ENCODE measurements around the gene HEATR5A.
"Not testable (repeated sequence)": the region's sequence is repeated elsewhere in the genome, so short reads cannot be mapped to it uniquely, and the experiment has no call there.

HEATR5A gene

DNA sequence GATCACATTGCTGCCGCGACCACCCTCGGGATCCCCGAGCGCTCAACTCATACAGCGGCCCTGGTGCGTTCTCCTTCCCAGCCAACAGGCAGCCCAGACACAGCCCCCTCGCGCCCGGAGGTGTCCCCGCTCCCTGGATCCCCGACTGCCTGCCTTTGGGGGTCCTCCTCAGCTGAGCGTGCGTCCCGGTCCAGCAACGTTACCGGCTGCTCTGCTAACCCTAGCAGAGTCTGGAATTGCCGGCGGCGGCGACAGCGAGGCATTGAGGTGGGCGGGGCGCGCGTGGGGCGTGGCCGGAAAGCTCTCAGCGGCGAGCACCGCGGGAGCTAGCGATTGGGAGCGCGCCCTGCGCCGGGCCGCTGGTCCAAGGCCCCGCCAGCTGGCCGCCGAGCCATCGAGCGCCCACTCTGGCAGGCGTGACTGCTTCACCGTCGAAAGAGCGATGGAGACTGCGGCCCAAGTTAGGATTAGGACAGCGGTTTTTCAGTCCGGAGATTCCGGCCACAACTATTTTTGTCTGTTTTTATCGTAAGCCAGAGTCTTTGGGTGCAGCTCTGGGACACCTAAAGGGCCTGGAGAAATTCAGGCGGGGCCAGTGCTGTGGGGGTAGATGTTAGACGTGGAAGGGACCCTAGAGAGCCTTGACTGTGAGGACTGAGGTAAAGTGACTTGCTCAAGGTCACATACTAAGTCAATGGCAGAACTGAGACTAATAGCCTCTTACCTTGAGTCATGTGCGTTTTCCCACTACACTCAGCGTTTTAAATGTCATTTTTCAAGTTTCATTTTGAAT is at the start of gene HEATR5A:
Gene HEATR5A, minus strand, starts transcription at position 232 of the 793 bp plus-strand sequence. CDS start 17,575 bp downstream, outside the sequence.
- no peak for FAIRE-seq

DNA sequence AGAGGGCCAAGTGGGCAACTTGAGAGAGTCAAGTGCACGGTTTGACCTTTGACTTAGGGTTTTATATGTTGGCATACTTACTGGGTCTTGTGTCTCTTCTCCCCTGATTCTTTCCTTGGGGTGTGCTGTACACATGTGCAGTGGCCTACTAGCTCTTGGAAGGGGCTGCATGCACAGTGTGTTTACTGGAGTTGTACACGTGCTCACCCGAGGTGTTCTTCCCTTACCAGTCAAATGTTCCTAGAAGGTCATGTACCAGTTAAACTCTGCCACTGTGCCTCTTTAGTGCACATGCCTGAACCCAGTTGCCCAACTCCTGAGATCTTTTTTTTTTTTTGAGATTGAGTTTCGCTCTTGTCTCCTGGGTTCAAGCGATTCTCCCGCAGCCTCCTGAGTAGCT is 46.2 kb upstream of the HEATR5A start:
- no peak for FAIRE-seq

DNA sequence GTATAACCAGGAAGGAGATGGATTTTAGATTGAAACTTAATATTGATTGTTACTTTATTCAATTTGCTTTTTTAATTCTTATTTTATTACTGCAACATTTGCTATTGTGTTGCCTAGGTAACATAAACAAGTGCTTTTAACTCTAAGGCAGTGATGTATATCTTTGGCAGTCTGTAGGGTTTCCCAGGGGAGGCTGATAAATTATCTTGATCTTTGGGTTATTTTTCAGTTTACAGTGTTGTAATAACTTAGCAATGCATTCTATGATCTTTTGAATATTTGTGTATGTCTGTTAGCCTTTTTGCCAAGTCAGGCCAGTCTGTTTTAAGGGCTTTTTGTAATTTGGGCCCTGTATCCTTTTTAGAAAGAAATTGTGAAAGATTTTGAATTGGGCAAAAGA is 44.8 kb upstream of the HEATR5A start:
- no peak for FAIRE-seq

DNA sequence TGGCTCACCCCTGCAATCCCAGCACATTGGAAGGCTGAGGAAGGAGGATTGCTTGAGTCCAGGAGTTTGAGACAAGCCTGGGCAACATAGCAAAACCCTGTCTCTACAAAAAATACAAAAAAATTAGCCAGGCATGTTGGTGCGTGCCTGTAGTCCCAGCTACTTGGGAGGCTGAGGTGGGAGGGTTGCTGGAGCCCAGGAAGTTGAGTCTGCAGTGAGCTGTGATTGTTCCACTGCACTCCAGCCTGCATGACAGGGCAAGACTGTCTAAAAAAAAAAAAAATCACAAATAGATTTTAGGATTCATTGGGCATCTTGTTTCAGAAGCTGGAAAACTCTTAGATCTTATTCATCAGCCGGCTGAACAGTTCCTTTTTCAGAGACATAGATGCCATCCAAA is 42.1 kb upstream of the HEATR5A start:
- not testable (repeated sequence) for FAIRE-seq

DNA sequence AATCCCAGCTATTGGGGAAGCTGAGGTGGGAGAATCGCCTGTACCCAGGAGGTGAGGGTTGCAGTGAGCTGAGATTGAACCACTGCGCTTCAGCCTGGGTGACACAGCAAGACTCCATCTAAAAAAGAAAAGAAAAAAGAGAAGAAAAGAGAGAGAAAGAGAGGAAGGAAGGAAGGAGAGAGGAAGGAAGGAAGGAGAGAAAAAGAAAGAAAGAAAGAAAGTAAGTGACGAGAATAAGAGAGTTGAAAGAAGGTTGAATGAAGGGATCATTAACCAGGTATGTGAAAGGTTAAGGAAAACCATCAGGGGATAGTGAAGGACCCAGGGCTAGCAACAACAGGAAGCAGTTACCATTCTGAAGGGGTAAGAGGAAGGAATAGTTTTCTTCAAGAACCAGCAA is 41.2 kb upstream of the HEATR5A start:
- no peak for FAIRE-seq

DNA sequence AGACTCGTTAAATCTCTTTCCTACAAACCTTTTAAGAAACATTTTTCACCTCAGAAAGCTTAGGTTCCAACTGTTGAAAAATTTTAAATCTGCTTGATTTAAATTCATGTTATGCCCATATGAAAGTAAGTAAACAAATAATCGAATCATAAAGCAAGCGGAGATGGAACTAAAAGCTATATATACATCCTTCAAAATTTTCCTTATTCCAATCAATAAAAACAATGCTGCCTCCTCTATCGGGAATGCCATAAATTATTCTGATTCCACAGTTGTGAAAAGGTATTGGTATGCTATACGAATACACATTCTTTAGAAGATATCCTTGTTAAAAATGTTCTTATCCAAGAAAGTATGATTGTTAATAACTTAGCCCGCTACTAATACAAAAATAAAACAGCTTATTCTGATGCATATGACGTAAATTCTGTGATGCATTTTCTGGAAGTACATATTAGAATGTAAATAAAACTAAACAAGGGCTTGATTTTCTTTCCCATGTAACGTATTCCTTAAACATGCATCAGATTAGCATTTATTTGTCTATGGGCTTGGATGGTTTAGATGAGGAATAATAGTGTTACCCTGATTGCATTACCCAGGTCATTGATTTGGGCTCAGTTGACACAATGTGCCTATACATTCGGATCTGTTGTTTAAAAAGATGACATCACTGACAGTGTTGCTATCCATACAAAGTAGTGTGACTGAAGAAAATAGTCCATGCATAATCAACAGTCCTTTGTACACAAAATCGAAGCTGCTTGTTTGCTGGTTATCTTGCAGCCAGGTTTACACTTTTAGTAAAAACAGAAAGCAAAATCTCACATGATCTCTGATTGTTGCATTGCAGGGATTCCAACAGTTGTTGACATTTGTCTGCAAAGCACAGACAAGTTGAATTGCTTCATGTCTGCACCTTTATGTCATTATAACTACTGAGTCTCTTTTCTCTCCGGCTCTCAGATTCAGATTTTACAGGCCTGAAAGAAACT is 37.6 kb upstream of the HEATR5A start:
- FAIRE-seq = no peak

DNA sequence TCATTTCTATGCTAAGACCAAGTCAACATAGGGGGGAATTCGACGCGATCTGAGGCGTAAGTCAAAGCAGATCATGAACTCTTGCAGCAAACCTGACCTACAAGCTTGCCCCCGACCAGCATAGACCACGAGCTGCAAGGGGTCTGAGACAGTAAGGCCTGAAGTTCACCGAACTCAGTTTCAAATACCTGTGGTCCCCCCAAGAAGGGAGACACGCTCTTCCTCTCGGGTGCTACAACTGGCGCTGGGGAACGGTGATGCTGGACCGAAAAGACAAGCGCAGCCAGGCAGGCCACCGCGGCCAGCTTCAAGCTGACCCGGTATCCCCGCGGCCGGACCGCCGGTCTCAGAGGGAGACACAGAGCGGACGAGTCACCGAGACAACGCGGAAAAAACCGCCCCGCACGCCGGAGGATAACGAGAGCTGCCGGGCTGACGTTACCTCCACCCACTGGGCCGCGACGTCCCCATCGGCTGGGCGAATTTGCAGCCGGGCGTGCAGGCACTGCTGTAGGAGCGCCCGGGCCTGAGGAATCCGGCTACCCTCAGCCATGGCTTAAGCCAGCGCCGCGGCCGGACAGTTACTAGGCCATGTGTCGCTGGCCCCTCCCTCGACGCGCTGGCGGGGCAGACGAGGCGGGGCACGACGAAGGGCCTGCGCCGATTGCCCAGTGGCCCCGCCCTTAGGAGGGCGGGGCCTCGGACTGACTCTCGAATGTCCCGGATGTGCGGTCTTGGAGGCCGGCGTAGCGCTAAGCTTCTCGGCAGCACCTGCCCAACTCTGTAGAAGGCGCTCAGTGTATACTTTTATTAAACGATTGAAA is 36.7 kb upstream of the HEATR5A start, which contains the start of gene DTD2:
Gene DTD2, minus strand, starts transcription at position 666 of the 824 bp plus-strand sequence. Its CDS starts 113 bp downstream, at position 553.
- FAIRE-seq = peak; percentile 88

DNA sequence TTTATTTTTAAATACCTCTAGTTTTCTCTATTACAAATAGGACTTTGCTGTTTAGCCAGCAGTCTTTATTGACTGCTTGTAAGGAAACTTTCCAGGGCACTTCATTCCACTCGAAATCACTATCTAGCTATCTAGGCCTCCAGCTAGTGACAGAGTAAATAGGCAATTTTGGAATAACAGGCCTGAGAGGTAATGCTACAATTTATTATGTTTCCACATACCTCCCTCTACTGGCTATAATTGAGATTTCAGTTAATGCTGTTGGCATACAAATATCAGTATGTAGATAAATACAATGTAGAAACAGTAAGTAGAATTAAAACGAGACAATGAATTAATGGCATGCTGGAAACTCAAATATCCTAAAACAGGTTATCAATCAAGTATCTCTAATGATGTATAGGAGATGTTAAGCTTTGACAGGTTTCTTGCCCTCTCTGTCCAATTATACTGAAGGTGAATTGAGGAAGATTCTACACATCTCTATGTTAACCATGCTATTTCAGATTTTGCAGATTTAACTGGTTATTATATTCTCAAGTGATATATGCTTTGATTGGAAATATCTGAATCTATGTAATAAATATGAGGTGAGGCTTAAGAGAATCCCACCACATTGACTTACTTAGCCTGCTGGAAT is 29.7 kb upstream of the HEATR5A start:
- peak; percentile 60 for FAIRE-seq

DNA sequence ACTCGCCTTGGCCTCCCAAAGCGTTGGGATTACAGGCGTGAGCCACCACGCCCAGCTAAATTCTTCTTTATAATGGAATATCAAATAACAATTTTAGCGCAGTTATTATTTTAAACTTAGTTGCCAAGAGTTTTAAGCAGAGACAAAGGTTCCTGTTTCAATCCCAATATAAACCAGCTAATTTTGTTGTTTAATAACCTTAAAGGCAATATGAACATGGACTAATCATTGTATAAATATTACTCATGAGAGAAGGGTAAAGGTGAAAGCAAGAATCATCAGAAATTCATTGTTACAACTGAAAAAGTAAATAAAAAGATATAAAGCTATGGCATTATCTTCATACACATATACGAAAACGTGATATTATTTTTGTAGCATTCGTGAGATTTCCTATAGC is 28.8 kb upstream of the HEATR5A start:
- no peak for FAIRE-seq

DNA sequence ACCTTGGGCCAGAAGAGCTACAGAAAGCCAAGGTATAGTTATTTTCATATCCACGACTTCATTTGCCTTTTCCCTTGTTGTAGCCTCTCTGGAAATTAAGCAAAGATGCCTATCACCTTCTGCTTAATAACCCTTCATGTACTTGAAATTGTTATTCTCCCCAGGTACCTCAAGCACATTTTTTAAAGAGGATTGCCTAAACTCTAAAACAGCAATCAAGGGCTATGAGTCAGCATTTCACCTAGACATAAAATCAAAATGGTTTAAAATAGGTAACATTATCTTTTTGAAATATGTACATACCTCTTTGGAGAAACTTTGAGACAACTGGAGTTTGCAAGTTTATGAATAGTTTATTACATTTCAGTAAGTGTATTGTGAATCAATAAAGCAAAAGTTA is 25.4 kb upstream of the HEATR5A start:
- no peak for FAIRE-seq

DNA sequence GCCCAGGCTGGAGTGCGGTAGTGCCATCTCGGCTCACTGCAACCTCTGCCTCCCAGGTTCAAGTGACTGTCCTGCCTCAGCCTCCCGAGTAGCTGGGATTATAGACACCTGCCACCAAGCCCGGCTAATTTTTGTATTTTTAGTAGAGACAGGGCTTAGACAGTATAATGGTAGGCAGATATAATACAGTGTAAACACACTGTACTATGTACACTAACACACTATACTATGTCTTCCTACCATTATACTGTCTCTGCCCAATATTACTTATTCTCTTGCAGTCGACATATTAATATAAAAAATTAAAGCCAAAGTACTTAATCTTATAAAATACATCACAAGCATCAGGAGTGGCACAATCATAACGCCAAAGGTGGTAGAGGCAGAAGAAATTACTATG is 21.9 kb upstream of the HEATR5A start:
- FAIRE-seq = no peak

DNA sequence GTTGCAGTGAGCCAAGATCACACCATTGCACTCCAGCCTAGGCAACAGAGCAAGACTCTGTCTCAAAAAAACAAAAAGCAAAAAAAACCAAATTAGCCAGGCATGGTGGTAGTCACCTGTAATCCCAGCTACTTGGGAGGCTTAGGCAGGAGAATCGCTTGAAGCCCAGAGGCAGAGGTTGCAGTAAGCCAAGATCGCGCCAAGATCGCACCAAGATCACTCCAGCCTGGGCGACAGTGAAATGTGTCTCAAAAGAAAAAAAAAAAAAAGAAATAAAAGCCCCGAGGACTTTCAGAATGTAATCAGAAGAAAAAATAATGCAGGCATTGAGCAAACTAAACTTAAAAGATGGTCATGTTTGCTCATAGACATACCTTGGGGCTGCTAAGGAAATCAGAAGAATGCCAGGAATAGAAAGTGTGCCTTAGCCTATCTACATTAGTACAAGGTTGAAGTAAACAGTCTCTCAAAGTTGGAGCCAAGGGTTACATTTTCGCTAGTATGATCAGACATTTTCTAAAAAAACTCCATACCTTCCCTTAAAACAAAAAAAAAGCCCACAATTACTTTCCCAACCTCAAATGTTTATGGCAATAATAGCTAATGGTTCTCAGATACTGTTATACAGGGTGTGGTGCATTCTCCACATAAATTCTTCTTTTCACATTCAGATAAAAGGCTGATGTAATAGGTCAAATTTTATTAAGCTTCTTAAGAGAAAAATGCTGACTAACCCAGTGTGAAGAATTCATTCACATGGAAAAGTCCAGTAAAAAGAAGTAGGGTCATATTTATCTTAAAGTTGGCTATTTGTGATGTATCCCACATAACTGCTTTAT is 21.1 kb upstream of the HEATR5A start:
- FAIRE-seq = no peak

DNA sequence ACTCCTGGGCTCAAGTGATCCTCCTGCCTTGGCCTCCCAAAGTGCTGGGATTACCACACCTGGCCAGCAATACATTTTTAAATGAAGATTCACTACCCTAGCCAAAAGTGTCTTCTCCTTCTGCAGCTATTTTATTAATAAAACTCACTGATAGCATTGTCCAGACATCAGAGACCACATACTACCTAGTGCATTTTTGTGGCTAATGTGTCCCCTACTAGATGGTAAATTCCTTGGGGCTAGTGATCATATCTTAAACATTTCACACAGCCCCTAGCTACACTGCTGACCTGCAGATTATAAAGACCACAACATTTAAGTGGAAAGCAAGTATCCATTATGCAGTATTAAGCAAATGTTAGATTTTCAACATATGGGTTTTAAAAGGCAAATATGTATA is 19.9 kb upstream of the HEATR5A start:
- no peak for FAIRE-seq

DNA sequence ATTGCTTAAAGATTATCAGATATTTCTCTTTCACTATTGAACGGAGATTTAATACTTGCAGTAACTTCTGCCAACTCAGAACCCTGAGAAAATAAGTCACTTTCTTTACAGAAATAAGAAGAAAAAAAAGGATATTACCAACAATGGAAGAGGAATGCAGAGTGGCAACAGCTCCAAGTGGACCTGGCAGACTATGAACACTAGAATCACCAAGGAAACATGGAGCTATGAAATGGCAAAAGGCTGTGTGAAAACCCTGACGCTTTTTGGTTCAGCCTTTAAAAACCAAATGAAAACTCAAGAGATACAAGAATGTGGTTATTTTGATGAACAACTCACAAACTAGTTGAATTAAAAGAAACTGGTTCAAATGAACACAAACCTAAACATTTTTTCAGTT is 19.2 kb upstream of the HEATR5A start:
- no peak for FAIRE-seq

DNA sequence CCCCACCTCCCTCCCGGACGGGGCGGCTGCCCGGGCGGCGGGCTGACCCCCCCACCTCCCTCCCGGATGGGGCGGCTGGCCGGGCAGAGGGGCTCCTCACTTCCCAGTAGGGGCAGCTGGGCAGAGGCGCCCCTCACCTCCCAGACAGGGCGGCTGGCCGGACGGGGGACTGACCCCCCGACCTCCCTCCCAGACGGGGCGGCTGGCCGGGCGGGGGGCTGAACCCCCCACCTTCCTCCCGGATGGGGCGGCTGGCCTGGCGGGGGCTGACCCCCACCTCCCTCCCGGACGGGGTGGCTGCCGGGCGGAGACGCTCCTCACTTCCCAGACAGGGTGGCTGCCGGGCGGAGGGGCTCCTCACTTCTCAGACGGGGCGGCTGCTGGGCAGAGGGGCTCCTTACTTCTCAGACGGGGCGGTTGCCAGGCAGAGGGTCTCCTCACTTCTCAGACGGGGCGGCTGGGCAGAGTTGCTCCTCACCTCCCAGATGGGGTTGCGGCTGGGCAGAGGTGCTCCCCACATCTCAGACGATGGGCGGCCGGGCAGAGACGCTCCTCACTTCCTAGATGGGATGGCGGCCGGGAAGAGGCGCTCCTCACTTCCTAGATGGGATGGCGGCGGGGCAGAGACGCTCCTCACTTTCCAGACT is 16.8 kb upstream of the HEATR5A start:
- not testable (repeated sequence) for FAIRE-seq

DNA sequence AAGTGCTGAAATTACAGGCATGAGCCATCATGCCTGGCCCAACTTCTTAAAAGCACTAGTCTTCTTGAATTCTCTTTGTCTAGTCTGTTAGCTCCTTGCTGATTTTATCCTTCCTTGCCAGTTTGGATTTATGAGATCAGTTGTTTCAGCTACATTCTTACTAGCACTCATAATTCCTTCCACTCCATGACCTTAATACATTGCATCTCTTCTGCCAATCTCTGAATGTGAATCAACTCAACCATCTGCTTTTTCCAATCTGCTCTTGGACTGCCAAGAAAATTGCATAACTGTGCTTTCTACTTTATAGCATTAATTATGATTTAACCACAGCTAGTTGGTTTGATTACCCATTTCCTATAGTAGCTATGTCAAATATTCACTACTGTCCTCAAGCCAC is 14.9 kb upstream of the HEATR5A start:
- no peak for FAIRE-seq

DNA sequence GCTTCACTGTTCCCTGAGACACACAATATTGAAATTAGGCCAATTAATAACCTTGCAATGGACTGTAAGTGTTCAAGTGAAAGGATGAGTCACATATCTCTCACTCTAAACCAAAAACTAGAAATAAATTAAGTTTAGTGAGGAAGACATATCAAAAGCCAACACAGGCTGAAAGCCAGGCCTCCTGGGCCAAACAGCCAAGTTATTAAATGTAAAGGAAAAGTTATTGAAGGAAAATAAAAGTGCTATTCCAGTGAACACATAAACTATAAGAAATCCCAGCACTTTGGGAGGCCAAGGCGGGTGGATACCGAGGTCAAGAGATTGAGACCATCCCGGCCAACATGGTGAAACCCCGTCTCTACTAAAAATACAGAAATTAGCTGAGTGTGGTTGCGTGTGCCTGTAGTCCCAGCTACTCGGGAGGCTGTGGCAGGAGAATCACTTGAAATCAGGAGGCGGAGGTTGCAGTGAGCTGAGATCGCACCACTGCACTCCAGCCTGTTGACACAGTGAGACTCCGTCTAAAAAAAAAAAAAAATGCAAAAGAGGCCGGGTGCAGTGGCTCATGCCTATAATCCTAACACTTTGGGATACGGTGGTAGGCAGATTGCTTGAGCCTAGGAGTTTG is 10.4 kb upstream of the HEATR5A start:
- FAIRE-seq = no peak

DNA sequence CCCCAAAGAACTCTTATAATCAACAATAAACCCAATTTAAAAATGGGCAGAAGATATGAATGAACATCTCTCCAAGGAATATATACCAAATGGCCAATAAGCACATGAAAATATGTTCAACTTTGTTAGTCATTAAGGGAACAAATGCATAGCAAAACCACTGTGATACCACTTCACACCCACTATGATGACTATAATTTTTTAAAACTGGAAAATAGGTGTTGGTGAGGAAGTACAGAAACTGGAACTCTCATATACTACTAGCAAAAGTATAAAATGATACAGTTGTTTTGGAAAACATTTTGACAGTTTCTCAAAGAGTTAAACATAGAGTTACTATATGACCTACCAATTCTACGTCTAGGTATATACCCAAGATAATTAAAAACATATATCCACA is 9.4 kb upstream of the HEATR5A start:
- no peak for FAIRE-seq

DNA sequence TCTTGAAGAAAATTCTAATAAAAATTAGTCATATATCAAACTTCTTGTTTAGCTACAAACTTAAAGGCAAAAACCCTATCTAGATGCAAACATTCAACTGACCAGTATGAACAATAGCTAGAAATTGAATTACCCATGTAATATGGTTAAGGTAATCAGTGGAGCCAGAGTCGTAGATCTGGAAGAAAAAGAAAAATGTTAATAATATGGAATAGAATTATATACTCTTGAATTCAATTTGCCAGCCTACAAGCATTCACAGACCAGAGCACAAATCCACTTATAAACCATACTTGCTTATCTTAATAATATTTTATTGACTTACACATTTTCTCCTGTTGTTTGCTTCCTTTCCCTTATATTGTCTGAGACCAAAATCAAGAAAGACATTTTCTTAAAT is 7.7 kb upstream of the HEATR5A start:
- FAIRE-seq = no peak

DNA sequence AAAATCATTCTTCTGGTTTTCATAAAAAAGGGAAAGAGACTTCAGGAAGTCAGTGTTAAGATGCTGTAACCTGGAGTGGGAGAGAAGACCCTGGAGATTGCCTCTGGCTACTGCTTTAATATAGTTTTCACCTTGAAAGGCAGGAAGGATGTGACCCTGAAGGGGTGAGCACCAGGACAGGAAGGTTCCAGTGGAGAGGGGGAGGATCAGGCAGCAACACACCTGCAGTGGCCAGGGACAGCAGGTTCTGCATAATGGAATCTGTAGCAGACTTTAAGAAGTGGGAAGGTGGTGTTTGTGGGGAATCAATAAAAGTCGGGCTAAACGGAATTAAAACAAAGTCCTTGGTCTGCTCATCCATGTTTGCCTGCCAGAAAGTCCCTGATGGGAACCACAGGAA is 6.3 kb upstream of the HEATR5A start:
- no peak for FAIRE-seq

Measured in TTC549 (cell line).